ENCODE results near the gene NHS.

- TF ChIP-seq CTCF (IDR thresholded peaks at IDR 0.05) (no peak), POLR2A (IDR thresholded peaks at IDR 0.05) (no peak)
Observed at GRCh38 chrX:17531500-17531899, 156.5 kb downstream of the NHS start.
